K562 (cell line): ENCODE data around the gene GON4L.
"Not testable (repeated sequence)": the region's sequence is repeated elsewhere in the genome, so short reads cannot be mapped to it uniquely, and the experiment has no call there.

ENCODE experiments used
- HMG20A ChIP-seq: fragments of 450-650 bp; formaldehyde crosslinking; conservative IDR thresholded peaks from 2 replicates; pipeline ENCODE4 v1.4.0; 2020; ENCODE audit warnings: mild to moderate bottlenecking, mixed read lengths
- KDM1A ChIP-seq, 2 experiments: fragments of 450-650 bp; IDR thresholded peaks; 2 replicates each; pipeline ENCODE4 v1.6.1; 2016; ENCODE audit warnings: mild to moderate bottlenecking in 2 of 2
- KLF1 ChIP-seq: fragments of 450-650 bp; IDR thresholded peaks from 2 replicates; pipeline ENCODE4 v1.6.1; 2016; ENCODE audit warnings: missing genetic modification characterization, missing compliant biosample characterization
- MYNN ChIP-seq, 2 experiments: sonication (generic); formaldehyde crosslinking in 1 of 2; IDR thresholded peaks; 2 replicates each; pipeline versions ENCODE4 v1.5.0 to v1.6.1; 2016 to 2020; ENCODE audit warnings: antibody characterized with exemption in 1 of 2, missing genetic modification reagents in 1 of 2
- POLR2AphosphoS5 ChIP-seq: IDR thresholded peaks from 2 replicates; pipeline ENCODE4 v1.6.1; 2011; ENCODE audit warnings: mild to moderate bottlenecking, low read depth, low read length, moderate library complexity; ENCODE audit not compliant: control insufficient read depth, insufficient read depth
- ZFX ChIP-seq: sonication (generic); formaldehyde crosslinking; IDR thresholded peaks from 2 replicates; pipeline ENCODE4 v1.8.0; 2022; ENCODE audit warnings: mild to moderate bottlenecking, missing genetic modification reagents, moderate library complexity

DNA sequence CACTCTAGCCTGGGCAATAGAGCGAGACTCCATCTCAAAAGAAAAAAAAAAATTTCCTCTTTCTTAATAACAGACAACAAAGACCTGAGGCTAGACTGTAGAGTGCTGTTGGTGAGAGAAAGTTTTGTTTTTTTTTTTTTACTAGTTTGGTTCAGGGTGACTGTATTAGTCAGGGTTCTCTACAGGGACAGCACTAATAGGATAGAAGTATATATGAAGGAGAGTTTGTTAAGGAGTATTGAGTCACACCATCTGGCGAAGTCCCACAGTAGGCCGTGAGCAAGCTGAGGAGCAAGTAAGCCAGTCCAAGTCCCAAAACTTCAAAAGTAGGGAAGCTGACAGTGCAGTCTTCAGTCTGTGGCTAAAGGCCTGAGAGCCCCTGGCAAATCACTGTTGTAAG, 145.6 kb downstream of the GON4L start:
- not testable (repeated sequence) for TF ChIP-seq KLF1 (tag); POLR2AphosphoS5; MYNN (IDR thresholded peaks at IDR 0.05); MYNN (CRISPR knock-in tag; IDR thresholded peaks at IDR 0.05); ZFX (CRISPR knock-in tag); KDM1A (IDR thresholded peaks at IDR 0.05); HMG20A
